Peyer's patch (tissue), 4 donors: ENCODE measurements around the gene HSPB7.

ENCODE experiments used
- CTCF ChIP-seq, 6 experiments: fragments of 450-650 bp in 4 of 6; fragments of 200-600 bp in 2 of 6; sonication (generic) in 1 of 6; IDR thresholded peaks; one replicate each; pipeline ENCODE4 v1.5.1; 2017 to 2019; ENCODE audit warnings: antibody characterized with exemption in 6 of 6, mild to moderate bottlenecking in 3 of 6, moderate library complexity in 1 of 6
- POLR2A ChIP-seq, 2 donors: fragments of 450-650 bp; IDR thresholded peaks; one replicate each; pipeline ENCODE4 v1.5.1; 2017; ENCODE audit warnings: antibody characterized with exemption in 2 of 2, mild to moderate bottlenecking in 2 of 2, moderate library complexity in 2 of 2

DNA sequence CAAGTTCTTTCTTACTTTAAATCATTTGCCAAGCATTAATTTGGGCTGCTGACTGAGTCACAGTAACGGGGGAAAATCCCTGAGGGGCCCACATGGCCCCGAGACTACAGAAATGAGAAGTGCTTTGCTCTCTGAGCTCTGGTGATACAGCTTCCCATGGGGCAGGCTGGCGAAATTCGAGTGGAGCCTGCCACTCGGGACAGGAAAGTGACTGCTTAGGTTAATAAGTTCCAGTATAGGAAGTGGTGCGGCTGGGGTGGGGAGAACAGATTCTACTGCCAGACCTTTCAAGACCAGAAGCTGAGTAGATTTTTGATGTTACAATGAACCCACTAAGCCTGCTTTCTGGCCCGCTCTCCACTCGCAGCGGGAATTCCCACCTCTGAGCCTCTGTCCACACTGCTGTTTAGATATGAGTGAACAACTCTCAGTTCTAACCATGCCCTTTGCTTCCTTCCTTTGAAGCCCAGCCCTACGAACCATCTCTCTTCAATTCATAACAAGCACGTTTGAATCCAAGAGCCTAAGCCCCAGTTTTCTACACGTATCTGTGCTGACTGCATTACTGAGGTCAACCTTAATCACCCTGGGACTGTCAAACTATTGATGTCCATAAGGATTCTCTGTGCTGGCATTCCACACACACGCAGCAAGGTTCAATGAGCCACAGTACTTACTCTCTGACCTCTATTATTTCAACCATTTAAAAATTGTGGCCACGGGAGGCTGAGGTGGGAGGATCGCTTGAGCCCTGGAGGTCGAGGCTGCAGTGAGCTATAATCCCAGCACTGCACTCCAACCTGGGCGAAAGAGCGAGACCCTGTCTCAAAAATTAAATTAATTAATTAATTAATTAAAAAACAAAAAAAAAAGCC is 51.5 kb downstream of the HSPB7 start:
- TF ChIP-seq CTCF (IDR thresholded peaks at IDR 0.05) (no peak), POLR2A (IDR thresholded peaks at IDR 0.05) (no peak)
